Uterus (tissue), 2 donors: ENCODE data around the gene INPP5J.

ENCODE experiments used
- POLR2A ChIP-seq, 2 donors: fragments of 450-650 bp; IDR thresholded peaks; one replicate each; pipeline ENCODE4 v1.6.1; 2016; ENCODE audit warnings: antibody characterized with exemption in 2 of 2, mild to moderate bottlenecking in 1 of 2, moderate library complexity in 1 of 2
- TF ChIP-seq, protein P1 (sequence below), 4 experiments: fragments of 200-600 bp in 2 of 4; fragments of 450-650 bp in 2 of 4; sonication (generic) in 2 of 4; IDR thresholded peaks; one replicate each; pipeline ENCODE4 v1.5.1; 2016 to 2019; ENCODE audit warnings: antibody characterized with exemption in 4 of 4, mild to moderate bottlenecking in 2 of 4, moderate library complexity in 1 of 4

DNA sequence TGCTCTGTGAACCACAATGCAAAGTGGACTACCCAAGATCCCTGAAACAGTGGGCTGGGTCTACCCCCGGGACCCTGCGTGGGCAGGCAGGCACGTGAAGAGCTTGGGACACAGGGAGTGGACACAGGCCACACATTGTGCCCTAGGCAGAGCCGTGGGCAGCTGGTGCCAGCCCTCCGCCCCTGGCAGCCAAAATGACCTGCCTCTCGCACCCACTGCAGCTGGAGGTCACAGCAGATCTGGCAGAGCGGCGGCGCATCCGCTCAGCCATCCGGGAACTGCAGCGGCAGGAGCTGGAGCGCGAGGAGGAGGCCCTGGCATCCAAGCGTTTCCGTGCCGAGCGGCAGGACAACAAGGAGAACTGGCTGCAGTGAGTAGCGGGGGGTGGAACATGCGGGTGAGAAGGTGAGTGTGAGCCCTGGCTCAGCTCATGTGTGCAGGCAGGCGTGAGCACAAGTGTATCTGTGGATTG lies 35.0 kb upstream of the INPP5J start:
- TF ChIP-seq POLR2A (IDR thresholded peaks at IDR 0.05): no peak
- TF ChIP-seq, protein P1, sequence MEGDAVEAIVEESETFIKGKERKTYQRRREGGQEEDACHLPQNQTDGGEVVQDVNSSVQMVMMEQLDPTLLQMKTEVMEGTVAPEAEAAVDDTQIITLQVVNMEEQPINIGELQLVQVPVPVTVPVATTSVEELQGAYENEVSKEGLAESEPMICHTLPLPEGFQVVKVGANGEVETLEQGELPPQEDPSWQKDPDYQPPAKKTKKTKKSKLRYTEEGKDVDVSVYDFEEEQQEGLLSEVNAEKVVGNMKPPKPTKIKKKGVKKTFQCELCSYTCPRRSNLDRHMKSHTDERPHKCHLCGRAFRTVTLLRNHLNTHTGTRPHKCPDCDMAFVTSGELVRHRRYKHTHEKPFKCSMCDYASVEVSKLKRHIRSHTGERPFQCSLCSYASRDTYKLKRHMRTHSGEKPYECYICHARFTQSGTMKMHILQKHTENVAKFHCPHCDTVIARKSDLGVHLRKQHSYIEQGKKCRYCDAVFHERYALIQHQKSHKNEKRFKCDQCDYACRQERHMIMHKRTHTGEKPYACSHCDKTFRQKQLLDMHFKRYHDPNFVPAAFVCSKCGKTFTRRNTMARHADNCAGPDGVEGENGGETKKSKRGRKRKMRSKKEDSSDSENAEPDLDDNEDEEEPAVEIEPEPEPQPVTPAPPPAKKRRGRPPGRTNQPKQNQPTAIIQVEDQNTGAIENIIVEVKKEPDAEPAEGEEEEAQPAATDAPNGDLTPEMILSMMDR (IDR thresholded peaks at IDR 0.05): no peak
